GM12865 (cell line): Measurements from ENCODE around the gene PEX11A.

ENCODE experiments used
- DNase-seq: peaks from one replicate; pipeline ENCODE4 v3.0.0; 2010; ENCODE audit warnings: low read depth
- H3K4me3 ChIP-seq: 2 replicates; pipeline ENCODE4 v1.5.1; 2011; ENCODE audit warnings: mild to moderate bottlenecking, low read depth, low read length, control low read depth
- TF ChIP-seq, protein P1 (sequence below): IDR thresholded peaks from 2 replicates; pipeline ENCODE4 v1.5.1; 2011; ENCODE audit warnings: low read length, control low read depth, low read depth, inconsistent platforms; ENCODE audit not compliant: insufficient read depth; ENCODE audit errors: missing control alignments

PEX11A gene

DNA sequence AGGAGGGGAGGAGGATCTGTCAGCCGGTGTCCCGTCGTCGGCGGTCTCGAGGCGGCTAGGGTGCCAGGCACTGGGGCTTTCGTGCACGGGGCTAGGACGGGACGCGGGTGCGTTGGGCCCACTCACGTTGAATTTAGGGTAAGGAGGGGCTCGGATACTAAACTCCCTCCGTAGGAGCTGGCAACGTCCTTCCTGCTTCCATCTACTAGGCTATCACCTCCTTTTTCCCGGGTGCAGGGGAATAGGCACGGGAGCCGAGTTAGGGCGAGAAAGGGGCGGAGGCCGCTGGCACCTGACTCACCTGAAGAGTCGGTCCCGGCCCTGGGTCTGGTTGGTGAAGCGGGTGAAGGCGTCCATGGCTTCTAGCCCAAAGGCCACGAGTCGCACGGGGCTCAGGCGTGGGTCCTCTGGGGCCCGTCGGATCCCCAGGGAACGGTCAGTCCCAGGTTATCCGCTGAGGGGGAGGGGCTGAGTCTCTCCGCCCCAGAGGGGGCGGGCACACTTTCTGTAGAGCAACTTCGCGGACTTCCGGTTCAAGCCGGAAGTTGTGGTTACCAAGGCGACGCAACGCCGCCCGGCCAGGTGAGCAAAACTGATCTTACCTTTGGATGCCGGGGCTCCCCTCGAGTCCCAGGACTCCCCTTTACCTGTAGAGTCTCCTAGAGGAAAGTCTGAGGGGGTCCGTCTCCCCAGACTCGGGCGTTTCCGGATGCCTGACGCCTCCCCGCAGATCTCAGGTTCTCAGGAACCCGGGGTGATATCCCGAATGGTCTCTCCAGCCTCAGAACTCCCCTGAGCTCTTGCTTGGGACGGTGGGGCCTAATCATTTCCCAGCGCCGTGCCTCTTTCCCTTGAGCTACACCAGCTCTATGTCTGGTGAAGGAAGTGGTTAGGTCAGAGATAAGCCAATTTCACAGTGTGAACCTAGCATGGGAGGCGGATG is at the start of gene PEX11A, which contains the start of gene WDR93:
TSS of gene PEX11A (minus strand) at position 479 of the 943 bp plus-strand sequence. CDS start at position 357, 122 bp downstream.
TSS of gene WDR93 (plus strand) at position 536 of the 943 bp plus-strand sequence. CDS start 10,936 bp downstream, outside the sequence.
- DNase-seq = peak; percentile 86
- peak within 1 kb of the TSS; percentile 66 for H3K4me3 ChIP-seq
- TF ChIP-seq, protein P1, sequence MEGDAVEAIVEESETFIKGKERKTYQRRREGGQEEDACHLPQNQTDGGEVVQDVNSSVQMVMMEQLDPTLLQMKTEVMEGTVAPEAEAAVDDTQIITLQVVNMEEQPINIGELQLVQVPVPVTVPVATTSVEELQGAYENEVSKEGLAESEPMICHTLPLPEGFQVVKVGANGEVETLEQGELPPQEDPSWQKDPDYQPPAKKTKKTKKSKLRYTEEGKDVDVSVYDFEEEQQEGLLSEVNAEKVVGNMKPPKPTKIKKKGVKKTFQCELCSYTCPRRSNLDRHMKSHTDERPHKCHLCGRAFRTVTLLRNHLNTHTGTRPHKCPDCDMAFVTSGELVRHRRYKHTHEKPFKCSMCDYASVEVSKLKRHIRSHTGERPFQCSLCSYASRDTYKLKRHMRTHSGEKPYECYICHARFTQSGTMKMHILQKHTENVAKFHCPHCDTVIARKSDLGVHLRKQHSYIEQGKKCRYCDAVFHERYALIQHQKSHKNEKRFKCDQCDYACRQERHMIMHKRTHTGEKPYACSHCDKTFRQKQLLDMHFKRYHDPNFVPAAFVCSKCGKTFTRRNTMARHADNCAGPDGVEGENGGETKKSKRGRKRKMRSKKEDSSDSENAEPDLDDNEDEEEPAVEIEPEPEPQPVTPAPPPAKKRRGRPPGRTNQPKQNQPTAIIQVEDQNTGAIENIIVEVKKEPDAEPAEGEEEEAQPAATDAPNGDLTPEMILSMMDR = no peak

GRCh38 chr15:89740137-89740536 is 49.6 kb upstream of the PEX11A start:
- TF ChIP-seq, protein P1 = peak; percentile 87
- DNase-seq = peak; percentile 85
- peak overlapping the region; percentile 22; the same call in 1 of the 2 replicates for H3K4me3 ChIP-seq

- no peak for DNase-seq
- H3K4me3 ChIP-seq = no peak overlapping the region
- TF ChIP-seq, protein P1 = no peak
Observed at GRCh38 chr15:89735773-89736172, 45.2 kb upstream of the PEX11A start.

DNA sequence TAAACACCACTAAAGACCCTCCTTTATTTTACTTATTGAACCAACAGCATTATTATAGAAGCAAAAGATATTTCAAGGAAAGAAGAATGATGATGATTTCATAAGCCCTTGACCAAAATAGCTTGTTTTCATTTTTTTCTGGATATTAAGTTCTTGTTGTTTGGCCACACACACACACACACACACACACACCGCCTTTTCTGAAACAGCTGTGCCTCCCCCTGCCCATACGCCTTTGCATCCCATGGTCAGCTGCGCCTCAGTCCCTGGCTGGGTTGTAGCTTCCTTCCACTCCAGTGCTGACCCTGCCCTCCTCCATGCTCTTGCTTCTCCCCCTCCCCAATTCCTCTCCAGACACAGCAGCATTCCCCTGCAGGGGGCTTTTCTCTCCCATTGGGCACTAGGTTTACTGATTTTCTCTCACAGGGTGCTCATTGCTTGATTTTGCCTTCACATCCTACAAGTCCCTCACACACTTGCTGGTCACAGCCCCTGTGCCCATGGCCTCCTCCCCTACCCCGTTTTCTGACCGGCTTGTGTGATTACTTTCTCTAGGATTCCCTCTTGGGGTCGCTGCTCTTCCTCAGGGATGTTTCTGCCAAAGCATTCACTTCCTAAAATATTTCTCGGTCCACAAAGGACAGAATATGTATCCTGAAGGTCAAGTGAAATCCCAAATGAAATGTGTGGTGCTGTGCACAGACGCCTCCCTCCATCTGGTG is 42.1 kb upstream of the PEX11A start:
- DNase-seq = no peak
- no peak overlapping the region for H3K4me3 ChIP-seq
- TF ChIP-seq, protein P1 = no peak

- TF ChIP-seq, protein P1 = no peak
- H3K4me3 ChIP-seq = no peak overlapping the region
- no peak for DNase-seq
Observed at GRCh38 chr15:89731275-89731674, 40.7 kb upstream of the PEX11A start.

DNA sequence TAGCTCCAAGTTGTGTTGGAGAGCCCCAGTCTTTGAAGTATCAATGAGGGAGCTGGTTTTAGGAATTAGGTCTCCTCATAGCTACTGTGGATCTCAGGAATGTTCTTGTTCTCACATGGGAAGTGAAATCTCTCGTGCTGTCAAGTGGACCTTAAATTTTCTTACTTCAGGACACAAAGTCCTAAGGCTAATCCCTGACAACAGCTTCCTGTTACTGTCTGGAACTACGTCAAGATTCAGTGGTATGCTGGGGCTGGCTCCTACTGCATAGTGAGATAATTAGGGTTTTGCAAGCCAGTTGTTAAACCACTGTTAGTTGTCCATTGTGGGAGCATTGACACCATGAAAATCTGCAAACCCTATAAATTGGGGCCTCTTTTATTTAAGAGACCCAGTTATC is 37.7 kb upstream of the PEX11A start:
- no peak overlapping the region for H3K4me3 ChIP-seq
- DNase-seq = no peak
- TF ChIP-seq, protein P1 = no peak
